ENCODE data around the gene ANKRD40. TPM values are rescaled to one million over a fixed set of nuclear protein-coding genes. Genes with fewer than 3 reads are reported as not detected.

ANKRD40 gene
- total RNA-seq, 2 donors from 2014 or later = 21.3 to 27.0 TPM

GRCh38 chr17:50647187-50647586, 60.5 kb downstream of the ANKRD40 start:
- intact Hi-C loops (cut with DNase I) = loop anchor here (5.0 kb wide), 1 partner anchor 35 kb away; no protein-coding TSS in a partner anchor
- no peak for TF ChIP-seq POLR2A (IDR thresholded peaks at IDR 0.05)
- TF ChIP-seq CTCF (IDR thresholded peaks at IDR 0.05) = no peak
- WGBS, 2 donors = 48 to 67% methylated on average over 2 of the region's 2 CpGs
- Histone ChIP-seq H3K9me3 (no peaks in the 10 kb centered on the region), H3K36me3 (replicated peaks in 1 of 2; ENCODE audit: insufficient read depth in 1 of 2, low read depth in 2 of 2) (no peaks in the 10 kb centered on the region), H3K27me3 (no peaks in the 10 kb centered on the region), H3K4me1 (peaks cover 25% of the 10 kb centered on the region), H3K4me3 (no peak overlapping the region), H3K27ac (peak overlapping the region in 3 of 4 donors; percentile 2 to 40 (median 22))
- DNase-seq (peak in 1 of 4 donors; percentile 61), ATAC-seq (peak; percentile 64)

- Histone ChIP-seq H3K4me1 (peaks cover 37% of the 10 kb centered on the region), H3K36me3 (replicated peaks in 1 of 2; ENCODE audit: insufficient read depth in 1 of 2, low read depth in 2 of 2) (no peaks in the 10 kb centered on the region), H3K4me3 (no peak overlapping the region), H3K9me3 (no peaks in the 10 kb centered on the region), H3K27ac (no peak overlapping the region), H3K27me3 (no peaks in the 10 kb centered on the region)
- DNase-seq = no peak
- WGBS, 2 donors = 90 to 97% methylated on average over 3 of the region's 3 CpGs
- no peak for ATAC-seq
- TF ChIP-seq CTCF (IDR thresholded peaks at IDR 0.05) = no peak
- no peak for TF ChIP-seq POLR2A (IDR thresholded peaks at IDR 0.05)
- intact Hi-C loops (cut with DNase I) = loop anchor here (5.0 kb wide), 1 partner anchor 36 kb away; no protein-coding TSS in a partner anchor
Observed at GRCh38 chr17:50645748-50646682, 61.7 kb downstream of the ANKRD40 start.

Small RNAs within 50 kb of the gene (small RNA-seq; reads per million reads assigned to genes)
- not detected for gene RF00019

Other genes with a start within 250 kb of the ANKRD40 start
- 10 to 100 TPM in 1 of 2 donors, 1 to 10 TPM in 1; 8.8 to 13.2 TPM for gene CHAD, start 239.0 kb downstream of the ANKRD40 start, total RNA-seq
- 10 to 100 TPM; 39.2 to 44.5 TPM for gene RSAD1, start 229.1 kb downstream of the ANKRD40 start, total RNA-seq
- under 1 TPM in 1 of 2 donors, not detected in 1; 0.33 TPM for gene MYCBPAP, start 199.5 kb downstream of the ANKRD40 start, total RNA-seq
- 10 to 100 TPM; 11.9 to 20.1 TPM for gene EPN3, start 175.2 kb downstream of the ANKRD40 start, total RNA-seq
- 10 to 100 TPM; 65.6 to 75.2 TPM for gene SPATA20, start 160.7 kb downstream of the ANKRD40 start, total RNA-seq
- gene CACNA1G, start 147.2 kb downstream of the ANKRD40 start, total RNA-seq = under 1 TPM; 0.26 to 0.33 TPM
- 100 to 1,000 TPM; 130 to 163 TPM for gene ABCC3, start 73.0 kb downstream of the ANKRD40 start, total RNA-seq
- 10 to 100 TPM; 71.2 to 85.6 TPM for gene LUC7L3, start 11.7 kb upstream of the ANKRD40 start, total RNA-seq
- 1 to 10 TPM in 1 of 2 donors, not detected in 1; 1.6 TPM for gene ANKRD40CL, start 59.6 kb upstream of the ANKRD40 start, total RNA-seq
- gene WFIKKN2, start 127.7 kb upstream of the ANKRD40 start, total RNA-seq = under 1 TPM; 0.26 to 0.66 TPM
- 10 to 100 TPM; 36.8 to 46.1 TPM for gene TOB1, start 158.4 kb upstream of the ANKRD40 start, total RNA-seq